ENCODE results near the gene IL2RA.

Gene IL2RA

GRCh38 chr10:6040205-6040604 is 22.0 kb downstream of the IL2RA start:
- no peak for DNase-seq (ENCODE audit: low read depth in 3 of 3)

GRCh38 chr10:6039711-6040110 is 22.5 kb downstream of the IL2RA start:
- no peak for DNase-seq (ENCODE audit: low read depth in 3 of 3)

GRCh38 chr10:6038071-6038631 is 24.0 kb downstream of the IL2RA start:
- no peak for DNase-seq (ENCODE audit: low read depth in 3 of 3)

- no peak for DNase-seq (ENCODE audit: low read depth in 3 of 3)
Observed at GRCh38 chr10:6037422-6037821, 24.7 kb downstream of the IL2RA start.

DNA sequence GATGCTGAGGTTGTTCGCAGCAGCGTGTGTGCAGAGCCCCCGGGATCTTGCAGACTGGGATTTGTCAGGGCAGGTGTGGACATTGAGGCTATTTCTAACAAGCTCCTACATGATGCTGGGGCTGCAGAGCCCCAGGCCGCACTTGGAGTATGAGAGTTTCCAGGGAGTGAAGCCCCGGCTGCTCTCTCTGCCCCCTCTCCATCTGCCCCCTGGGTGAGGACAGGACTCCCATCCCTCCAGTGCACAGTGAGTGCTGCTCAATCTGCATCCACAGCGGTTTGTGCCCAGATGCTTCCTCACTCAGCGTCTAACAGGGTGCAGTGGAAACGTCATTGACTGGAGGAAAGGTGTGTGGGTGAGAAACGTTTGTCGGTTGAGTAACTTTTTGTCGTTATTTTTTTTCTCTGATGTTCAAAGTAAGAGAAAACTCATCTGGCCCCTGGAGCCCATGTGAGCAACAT is 25.3 kb downstream of the IL2RA start:
- DNase-seq (ENCODE audit: low read depth in 3 of 3): no peak

- no peak for DNase-seq (ENCODE audit: low read depth in 3 of 3)
Observed at GRCh38 chr10:6035931-6036575, 26.1 kb downstream of the IL2RA start.

DNA sequence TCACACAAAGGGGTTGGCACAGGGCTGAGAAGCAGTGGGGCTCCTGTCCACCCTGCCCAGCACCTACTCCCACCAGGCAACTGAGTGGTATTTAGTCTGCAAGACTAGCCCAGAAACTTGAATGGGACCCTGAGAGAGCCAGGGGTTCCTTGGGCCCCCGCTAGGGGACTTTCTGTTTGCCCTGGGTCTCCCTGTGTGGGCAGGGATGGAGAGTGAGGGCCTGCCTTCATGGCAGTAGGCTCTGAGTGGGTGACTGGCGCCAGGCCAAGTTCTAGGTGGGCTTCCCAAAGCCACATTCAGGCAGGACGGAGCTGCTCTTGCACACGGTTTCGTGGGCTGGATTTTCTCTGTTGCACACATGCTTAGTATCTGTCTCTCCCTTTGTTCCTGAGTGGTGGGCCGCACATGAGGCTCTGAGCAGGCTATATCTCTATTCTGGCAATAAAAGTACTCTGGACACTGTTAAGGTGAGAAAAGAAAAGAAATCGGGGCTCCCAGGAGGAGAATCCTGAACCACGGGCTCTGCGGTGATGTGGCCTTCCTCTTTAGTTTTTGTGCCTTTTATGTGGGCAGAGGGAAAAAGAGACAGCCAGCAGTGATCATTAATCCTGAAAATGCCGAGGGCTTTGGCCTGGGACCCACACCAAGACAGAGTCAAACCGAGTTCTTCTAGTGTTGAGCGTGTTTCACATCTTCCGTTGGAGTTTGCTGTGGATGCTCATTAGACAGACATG is 26.9 kb downstream of the IL2RA start:
- DNase-seq (ENCODE audit: low read depth in 3 of 3): no peak

GRCh38 chr10:6034371-6034770 is 27.8 kb downstream of the IL2RA start:
- DNase-seq (ENCODE audit: low read depth in 3 of 3): no peak

- DNase-seq (ENCODE audit: low read depth in 3 of 3): no peak
Observed at GRCh38 chr10:6033954-6034353, 28.2 kb downstream of the IL2RA start.

DNA sequence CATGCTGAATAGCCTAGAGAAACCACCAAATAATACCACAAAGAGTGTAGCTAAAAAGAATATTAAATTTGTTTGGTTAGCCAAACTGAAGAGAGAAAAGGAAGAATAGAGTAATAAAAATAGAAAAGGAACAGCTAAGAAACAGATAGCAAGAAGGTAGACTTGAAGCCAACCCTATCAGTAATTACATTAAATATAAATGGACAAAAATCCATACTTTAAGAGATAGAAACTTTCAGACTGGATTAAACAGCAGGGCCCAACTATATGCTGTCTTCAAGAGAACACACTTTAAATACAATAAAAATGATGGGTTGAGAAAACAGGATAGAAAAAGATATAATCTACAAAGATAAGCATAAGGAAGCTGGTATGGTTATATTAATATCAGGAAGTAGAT is 31.2 kb downstream of the IL2RA start:
- DNase-seq (ENCODE audit: low read depth in 3 of 3): no peak

DNA sequence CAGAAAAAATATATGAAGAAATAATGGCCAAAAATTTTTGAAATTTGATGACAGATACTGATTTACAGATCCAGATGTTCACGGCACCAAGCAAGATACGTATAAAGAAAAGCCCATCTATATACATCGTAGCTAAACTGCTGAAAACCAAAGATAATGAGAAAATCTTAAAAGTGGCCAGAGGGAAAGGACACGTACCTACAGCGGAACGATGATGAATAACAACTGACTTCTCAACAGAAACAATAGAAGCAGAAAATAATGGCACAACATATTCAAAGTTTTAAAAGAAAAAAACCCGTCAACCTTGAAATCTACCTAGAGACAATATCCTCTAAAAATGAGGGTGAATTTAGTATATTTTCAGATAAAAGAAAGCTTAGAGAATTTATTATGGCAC is 31.9 kb downstream of the IL2RA start:
- DNase-seq (ENCODE audit: low read depth in 3 of 3): no peak

- DNase-seq (ENCODE audit: low read depth in 3 of 3): no peak
Observed at GRCh38 chr10:6027929-6028328, 34.2 kb downstream of the IL2RA start.

DNA sequence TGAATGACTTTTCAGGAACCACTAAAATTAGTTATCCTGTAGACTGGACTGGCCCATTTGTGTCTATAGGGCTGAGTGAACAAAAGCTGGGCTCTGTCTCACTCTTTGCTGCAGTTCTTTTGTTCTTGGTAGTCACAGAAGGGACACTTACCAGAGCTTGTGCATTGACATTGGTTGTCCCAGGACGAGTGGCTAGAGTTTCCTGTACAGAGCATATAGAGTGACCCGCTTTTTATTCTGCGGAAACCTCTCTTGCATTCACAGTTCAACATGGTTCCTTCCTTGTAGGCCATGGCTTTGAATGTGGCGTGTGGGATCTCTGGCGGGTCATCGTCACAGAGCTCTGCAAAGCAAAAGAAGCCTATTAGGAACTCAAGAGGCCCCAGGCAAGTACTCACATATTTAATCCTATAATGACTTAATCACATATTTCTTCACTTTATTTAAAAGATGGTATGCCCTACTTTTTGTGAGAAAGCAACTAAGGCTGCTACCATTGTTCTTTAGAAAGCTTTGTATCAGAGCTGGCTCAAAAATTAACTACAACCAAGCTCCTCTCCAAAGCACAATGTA is 36.4 kb downstream of the IL2RA start:
- DNase-seq (ENCODE audit: low read depth in 3 of 3): no peak

GRCh38 chr10:6024334-6024682 is 37.9 kb downstream of the IL2RA start:
- DNase-seq (ENCODE audit: low read depth in 3 of 3): no peak

- no peak for DNase-seq (ENCODE audit: low read depth in 3 of 3)
Observed at GRCh38 chr10:6023661-6024333, 38.4 kb downstream of the IL2RA start.

DNA sequence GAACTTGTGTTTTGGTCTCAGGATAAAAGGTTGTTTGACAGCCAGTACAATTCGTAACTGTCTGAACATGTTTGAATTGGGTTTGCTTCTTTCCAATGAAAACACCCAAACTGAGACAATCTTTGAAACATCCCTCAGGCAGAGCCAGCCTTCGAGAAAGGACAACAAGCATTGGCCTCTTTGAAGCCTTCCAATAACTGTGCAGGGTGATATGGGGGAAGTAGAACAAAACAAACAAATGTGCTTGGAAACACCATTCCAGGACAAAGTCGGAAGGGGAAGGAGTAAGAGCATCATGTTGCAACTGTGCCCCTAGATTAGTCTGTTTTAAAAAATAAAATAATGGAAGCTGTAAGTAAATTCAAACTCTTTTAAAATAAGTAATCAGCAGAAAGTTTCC is 39.5 kb downstream of the IL2RA start:
- no peak for DNase-seq (ENCODE audit: low read depth in 3 of 3)

DNA sequence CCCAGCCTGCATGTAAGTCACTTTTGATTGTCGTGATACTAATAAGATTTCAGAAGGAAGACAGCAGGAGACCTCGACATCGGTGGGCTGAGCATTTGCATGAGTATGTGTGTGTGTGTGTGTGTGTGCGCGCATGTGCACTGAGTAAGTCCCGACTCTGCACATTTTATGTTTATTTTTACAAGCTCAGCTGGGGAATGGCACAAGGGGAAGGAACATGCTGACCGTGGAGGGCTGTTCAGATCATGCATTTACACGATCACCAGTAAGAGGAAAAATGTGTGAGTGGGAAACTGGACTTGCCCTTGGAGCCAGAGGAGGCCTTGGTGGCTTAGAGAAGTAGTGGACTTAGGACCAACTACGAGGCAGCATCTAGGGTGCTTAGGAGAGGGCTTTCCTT is 41.3 kb downstream of the IL2RA start:
- no peak for DNase-seq (ENCODE audit: low read depth in 3 of 3)

- DNase-seq (ENCODE audit: low read depth in 3 of 3): no peak
Observed at GRCh38 chr10:6019796-6020195, 42.4 kb downstream of the IL2RA start.

DNA sequence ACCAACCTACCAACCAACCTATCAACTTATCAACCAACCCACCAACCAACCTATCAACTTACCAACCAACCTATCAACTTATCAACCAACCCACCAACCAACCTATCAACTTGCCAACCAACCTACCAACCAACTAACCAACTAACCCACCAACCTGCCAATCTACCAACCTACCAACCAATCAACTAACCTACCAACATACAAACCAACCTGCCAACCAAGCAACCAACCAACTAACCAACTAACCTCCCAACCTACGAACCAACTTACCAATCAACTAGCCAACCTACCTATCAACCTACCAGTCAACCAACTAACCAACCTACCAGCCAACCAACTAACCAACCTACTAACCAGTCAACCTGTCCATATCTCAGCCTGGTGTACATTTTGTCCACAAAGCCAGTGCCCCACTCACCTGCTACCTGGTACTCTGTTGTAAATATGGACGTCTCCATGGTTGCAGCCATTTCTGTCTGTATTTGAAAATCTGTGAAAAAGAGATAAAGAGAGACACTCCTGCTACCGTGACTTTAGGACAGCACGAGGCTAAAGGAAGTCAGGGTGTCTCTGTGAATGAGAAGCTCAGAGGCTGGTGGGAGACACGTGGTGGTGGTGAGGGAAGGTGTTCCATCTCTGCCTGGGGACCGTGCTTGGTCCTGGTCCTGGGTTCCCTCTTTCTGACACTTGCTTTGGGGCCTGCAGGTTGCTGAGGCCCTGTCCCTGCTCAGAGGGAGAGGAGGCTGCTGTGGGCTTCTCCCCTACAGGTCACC is 43.0 kb downstream of the IL2RA start:
- no peak for DNase-seq (ENCODE audit: low read depth in 3 of 3)

GRCh38 chr10:6018422-6018821 is 43.7 kb downstream of the IL2RA start:
- no peak for DNase-seq (ENCODE audit: low read depth in 3 of 3)

- DNase-seq (ENCODE audit: low read depth in 3 of 3): no peak
Observed at GRCh38 chr10:6017781-6018354, 44.3 kb downstream of the IL2RA start.

Measured in stimulated activated CD4-positive, alpha-beta T cell treated with anti-CD3 and anti-CD28 coated beads, TNF-alpha, amount 100 ng/mL, for 4 hours (primary cell).